Body of pancreas (tissue), 4 donors: ENCODE results near the gene ODR4.

ENCODE experiments used
- CTCF ChIP-seq, 7 experiments: fragments of 450-650 bp in 4 of 7; fragments of 200-600 bp in 3 of 7; sonication (generic) in 3 of 7; IDR thresholded peaks; one replicate each; pipeline ENCODE4 v1.5.1; 2016 to 2019; ENCODE audit warnings: antibody characterized with exemption in 7 of 7
- POLR2A ChIP-seq, 3 donors: fragments of 450-650 bp; IDR thresholded peaks; one replicate each; pipeline ENCODE4 v1.6.1; 2016; ENCODE audit warnings: antibody characterized with exemption in 3 of 3, mild to moderate bottlenecking in 2 of 3

GRCh38 chr1:186420923-186421322 lies 45.3 kb downstream of the ODR4 start:
- TF ChIP-seq CTCF (IDR thresholded peaks at IDR 0.05), result no peak
- TF ChIP-seq POLR2A (IDR thresholded peaks at IDR 0.05), result no peak
